RPMI7951 (cell line): ENCODE results near the gene LMAN1L. TPM values are rescaled to one million over a fixed set of nuclear protein-coding genes. Genes with fewer than 3 reads are reported as not detected.

Experiments
- DNase-seq: peaks from one replicate; pipeline ENCODE4 v3.0.0-alpha.2; 2012; ENCODE audit warnings: low read depth
- total RNA-seq: library from RNA; depleted of rRNA; stranded (reverse); fragments of >200 nt; shearing (Covaris generic); gene quantifications from 2 replicates; pipeline ENCODE4 v1.2.3, GENCODE V29; 2014; rRNA removed

The LMAN1L gene
- total RNA-seq, 1 experiment from 2014 or later: not detected

- no peak for DNase-seq
These were observed 44.5 kb downstream of the LMAN1L start for GRCh38 chr15:74857082-74857655.

GRCh38 chr15:74857671-74858368 is 45.2 kb downstream of the LMAN1L start:
- DNase-seq: no peak

DNA sequence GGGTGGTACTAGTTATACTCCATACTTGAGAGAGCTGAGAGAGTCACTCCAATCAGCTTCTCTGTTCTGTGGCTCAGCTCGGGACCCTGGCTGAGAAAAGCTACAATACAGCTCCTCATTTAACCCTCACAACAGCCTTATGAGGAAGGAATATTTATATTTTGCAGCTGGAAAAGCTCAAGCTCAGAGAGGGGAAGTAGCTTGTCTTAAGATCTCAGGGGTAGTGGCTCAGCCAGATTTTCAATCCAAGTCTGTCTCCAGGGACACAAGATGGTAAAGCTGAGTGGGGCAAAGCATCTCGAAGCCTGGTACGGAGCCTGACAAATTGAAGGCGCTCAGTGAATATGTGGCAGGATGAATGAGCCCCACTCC is 45.7 kb downstream of the LMAN1L start:
- no peak for DNase-seq

- peak; percentile 15 for DNase-seq
These were observed 50.8 kb downstream of the LMAN1L start for GRCh38 chr15:74863239-74864056.

DNA sequence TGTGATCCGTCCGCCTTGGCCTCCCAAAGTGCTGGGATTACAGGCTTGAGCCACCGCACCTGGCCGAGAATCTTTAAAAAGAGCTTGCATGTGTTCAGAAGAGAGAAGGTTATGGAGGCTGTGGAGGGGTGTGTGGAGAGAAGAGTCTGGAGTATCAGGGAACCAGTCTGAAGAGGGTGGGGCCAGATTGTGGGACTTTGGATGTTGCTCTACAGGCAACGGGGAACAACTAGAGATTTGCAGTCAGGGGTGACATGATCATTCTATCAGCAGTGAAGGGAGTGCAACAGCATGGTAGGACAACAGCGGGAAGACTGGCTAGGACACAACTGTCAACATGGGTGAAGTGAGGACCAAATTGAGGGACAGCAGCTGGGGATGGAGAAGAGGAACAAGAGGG is 51.7 kb downstream of the LMAN1L start:
- no peak for DNase-seq

GRCh38 chr15:74865316-74865715 is 52.7 kb downstream of the LMAN1L start:
- DNase-seq: no peak

DNA sequence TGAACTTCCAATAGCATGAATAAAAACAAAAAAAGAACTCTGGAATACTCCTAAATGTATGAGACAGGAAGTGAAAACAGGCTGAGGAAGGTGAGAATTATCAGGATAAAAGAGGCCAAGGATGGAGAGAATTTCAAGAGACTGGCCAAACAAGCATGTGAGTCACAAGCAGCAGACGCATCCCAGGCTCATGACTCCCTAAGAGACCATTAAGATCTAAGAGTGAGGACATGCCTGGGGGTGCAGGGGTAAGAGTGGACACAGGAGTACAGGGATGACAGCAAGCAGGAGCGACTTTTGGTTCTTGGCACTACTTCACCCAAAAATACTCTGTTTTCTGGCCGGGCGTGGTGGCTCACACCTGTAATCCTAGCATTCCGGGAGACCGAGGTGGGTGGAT is 53.5 kb downstream of the LMAN1L start:
- peak; percentile 45 for DNase-seq

- DNase-seq: no peak
These were observed 54.9 kb downstream of the LMAN1L start for GRCh38 chr15:74867466-74868038.

DNA sequence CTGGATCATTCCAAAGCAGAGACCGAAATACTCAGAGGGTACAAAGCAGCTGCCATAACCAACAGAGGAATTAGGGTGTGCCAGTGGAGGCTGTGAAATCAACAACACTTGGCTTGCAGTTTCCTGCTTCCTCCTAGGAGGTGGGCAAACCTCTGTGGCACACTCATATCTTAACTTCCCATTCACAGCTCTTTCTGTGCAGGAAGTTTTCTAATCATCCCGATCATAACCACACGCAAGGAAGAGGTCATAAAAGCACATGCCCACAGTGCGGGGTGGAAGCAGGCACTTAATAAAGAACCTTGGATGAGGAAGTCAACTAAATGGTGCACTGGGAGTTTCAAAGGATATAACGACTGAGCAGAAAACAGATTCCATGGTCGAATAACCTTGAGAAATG is 55.4 kb downstream of the LMAN1L start:
- no peak for DNase-seq

DNA sequence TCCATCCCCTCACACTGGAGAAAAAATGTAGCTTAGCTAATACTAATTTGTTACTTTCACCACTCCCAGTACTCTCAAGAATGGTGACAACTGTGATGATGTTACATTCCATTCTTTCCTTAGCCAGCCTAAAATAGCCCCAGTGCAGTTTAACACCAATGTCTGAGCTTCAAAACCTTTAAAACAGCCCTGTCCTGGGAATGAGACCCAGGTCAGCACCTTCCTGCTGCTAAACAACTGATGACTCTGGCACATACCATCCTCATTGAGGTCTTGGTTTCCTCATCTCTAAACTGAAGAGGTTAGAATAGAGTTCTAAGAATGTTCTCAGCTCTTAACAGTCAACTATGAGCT is 56.7 kb downstream of the LMAN1L start:
- DNase-seq: no peak

DNA sequence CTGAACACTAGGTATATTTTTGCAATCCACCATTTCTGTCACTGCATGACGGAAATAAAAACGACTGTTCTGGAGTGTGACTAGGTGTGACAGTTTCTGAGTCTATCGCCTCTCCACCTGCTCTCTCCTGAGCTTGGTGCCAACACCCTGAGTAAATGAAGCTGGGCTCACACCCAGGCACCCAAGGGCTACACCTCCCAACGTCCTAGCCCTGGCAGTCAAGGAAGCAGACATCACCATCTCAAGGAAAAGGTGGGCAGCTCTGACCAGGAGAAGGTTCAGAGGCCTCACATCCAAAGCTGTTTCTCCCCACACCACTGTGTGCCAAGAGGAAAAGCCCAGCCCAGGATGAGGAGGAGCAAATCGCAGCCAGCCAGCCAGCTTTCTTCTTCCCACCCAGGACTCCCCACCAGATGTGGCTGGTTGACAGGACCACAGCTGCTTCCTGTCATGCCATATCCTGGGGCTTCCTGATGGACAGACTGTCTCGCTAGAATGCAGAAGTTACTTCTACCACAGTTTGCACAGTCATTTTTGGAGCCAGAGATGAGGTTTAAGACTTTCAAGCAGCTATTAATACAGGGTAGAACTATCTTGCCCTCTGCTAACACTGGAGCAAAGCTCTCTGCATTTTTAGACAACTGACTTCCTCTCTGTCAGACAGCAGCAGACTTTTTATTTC is 57.2 kb downstream of the LMAN1L start:
- DNase-seq: peak; percentile 61

DNA sequence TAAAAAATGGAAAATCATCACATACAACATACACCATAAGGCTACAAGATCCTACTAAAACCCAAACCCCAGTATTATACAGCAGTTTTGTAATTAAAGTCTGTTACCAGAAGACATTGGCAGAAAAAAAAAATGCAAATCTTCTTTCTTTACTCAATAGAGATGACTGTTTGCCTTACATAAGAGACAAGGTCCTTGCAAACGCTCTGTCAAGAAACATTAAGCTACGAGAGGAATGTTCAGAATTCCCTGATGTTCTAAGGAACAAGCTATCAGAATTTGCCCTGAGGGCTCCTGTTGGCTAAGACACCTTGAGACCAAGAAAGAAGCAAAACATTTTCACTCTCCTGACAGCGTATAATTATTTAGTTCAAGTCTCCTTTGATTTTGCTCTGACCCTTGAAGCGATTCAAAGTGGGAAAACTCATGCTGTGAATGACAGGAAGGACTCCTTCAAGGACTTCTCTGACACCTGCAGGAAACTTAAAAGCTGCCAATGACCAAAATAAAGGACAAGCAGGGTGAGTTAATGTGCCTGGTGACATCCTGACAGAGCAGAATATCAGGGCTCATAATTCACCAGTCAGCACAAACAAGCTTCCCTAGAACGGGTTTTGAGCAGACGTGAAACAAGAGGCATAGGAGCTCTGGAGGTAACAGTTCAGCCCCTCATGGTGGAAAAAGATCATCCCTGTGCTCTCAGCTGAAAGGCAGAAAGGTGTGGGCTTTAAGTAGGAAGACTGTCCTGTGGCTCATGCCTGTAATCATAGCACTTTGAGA is 58.0 kb downstream of the LMAN1L start:
- DNase-seq: no peak

GRCh38 chr15:74872702-74873035 is 60.0 kb downstream of the LMAN1L start:
- no peak for DNase-seq

DNA sequence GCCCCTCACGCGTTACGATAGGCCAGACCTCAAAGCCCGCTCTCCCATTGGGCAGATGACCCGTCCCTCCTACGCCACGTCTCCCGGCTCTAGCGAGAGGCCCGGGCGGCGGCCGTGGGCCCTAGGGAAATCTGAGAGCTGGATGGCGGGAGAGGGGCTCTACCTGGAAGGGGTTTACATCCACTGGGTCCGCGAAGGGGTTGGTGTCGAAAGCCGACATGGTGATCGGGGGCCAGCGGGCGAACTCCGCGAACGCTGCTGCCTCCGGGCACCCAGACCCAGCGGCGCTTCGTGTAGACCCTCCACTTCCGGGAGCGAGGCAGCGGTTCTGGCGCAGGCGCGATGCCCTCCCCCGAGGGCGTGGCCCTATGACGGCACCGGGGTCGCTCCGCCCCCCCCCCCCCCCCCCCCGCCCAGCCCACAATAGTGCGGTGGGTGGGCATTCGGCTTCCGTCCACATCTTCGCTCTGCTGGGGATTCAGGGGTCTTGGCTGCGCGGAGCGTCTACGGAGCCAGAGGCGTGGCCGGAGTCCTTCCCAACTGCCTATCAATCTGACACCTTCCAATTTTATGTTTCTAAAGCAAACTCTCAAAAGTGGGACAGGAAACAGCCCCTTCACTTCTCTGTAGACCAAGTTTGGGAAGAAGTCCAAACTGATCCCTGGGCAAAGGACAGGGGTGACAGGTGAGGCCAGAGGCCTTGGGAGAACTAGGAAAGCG is 60.6 kb downstream of the LMAN1L start, which contains the start of gene SCAMP2:
SCAMP2 (minus strand) TSS at position 330 of the 720 bp plus-strand sequence; CDS start at position 220, 110 bp downstream.
- peak; percentile 95 for DNase-seq

GRCh38 chr15:74873756-74874424 is 61.3 kb downstream of the LMAN1L start:
- peak; percentile 35 for DNase-seq

Other genes with a start within 250 kb of the LMAN1L start
- 55.5 and 65.5 TPM in 2 replicates for gene CLK3, start 197.0 kb upstream of the LMAN1L start, total RNA-seq
- 7.4 and 10.6 TPM in 2 replicates for gene EDC3, start 116.8 kb upstream of the LMAN1L start, total RNA-seq
- 1.3 and 1.4 TPM in 2 replicates for gene CYP1A1, start 87.3 kb upstream of the LMAN1L start, total RNA-seq
- gene CYP1A2, start 64.0 kb upstream of the LMAN1L start, total RNA-seq: not detected in 2 replicates
- gene CSK, start 30.8 kb upstream of the LMAN1L start, total RNA-seq: 21.4 and 24.6 TPM in 2 replicates
- gene CPLX3, start 13.8 kb downstream of the LMAN1L start, total RNA-seq: not detected in 2 replicates
- 14.3 and 15.1 TPM in 2 replicates for gene ULK3, start 30.3 kb downstream of the LMAN1L start, total RNA-seq
- 27.8 and 31.4 TPM in 2 replicates for gene SCAMP2, start 60.5 kb downstream of the LMAN1L start, total RNA-seq
- gene MPI, start 77.2 kb downstream of the LMAN1L start, total RNA-seq: 142 and 162 TPM in 2 replicates
- gene FAM219B, start 94.0 kb downstream of the LMAN1L start, total RNA-seq: 38.9 and 41.2 TPM in 2 replicates
- gene COX5A, start 125.2 kb downstream of the LMAN1L start, total RNA-seq: 133 and 184 TPM in 2 replicates
- 9.7 and 14.9 TPM in 2 replicates for gene RPP25, start 143.9 kb downstream of the LMAN1L start, total RNA-seq
- gene SCAMP5, start 182.7 kb downstream of the LMAN1L start, total RNA-seq: 4.0 and 4.4 TPM in 2 replicates
- 17.9 and 32.4 TPM in 2 replicates for gene PPCDC, start 210.8 kb downstream of the LMAN1L start, total RNA-seq